A673 (cell line): ENCODE results near the gene GUK1. TPM values are rescaled to one million over a fixed set of nuclear protein-coding genes. Genes with fewer than 3 reads are reported as not detected.

Experiments
- BruUV-seq: library from RNA; stranded (reverse); fragments of 400-500 nt; replicated peaks from 2 replicates; lab custom pipeline; 2021; lab: Mats Ljungman, UMichigan
- CTCF ChIA-PET: fragments of 300-600 bp; sonication (Branson Sonifier 250); formaldehyde crosslinking; loops from one replicate; lab custom pipeline; 2022; ENCODE audit warnings: antibody characterized with exemption; lab: Charles Lee
- POLR2A ChIA-PET: fragments of 300-600 bp; sonication (Branson Sonifier 250); formaldehyde crosslinking; loops from one replicate; lab custom pipeline; 2022; ENCODE audit warnings: antibody characterized with exemption; ENCODE audit not compliant: low non-redundant PET; lab: Charles Lee
- DNase-seq: peaks from one replicate; pipeline ENCODE4 v3.0.0-alpha.2; 2015; ENCODE audit warnings: low spot score
- H3K27ac ChIP-seq: fragments of 200-600 bp; sonication (generic); 2 replicates; pipeline ENCODE4 v1.5.1; 2016; ENCODE audit warnings: mixed run types, low read depth, mild to moderate bottlenecking, mixed read lengths, antibody characterized with exemption, low read length; ENCODE audit not compliant: poor library complexity, severe bottlenecking
- H3K27me3 ChIP-seq: fragments of 200-600 bp; sonication (generic); replicated peaks from 2 replicates; pipeline ENCODE4 v1.6.1; 2017; ENCODE audit warnings: mixed run types, low read depth, mild to moderate bottlenecking, mixed read lengths, antibody characterized with exemption, low read length; ENCODE audit not compliant: insufficient read depth, poor library complexity
- H3K36me3 ChIP-seq: fragments of 200-600 bp; sonication (generic); 2 replicates; pipeline ENCODE4 v1.6.1; 2016; ENCODE audit warnings: mixed run types, mild to moderate bottlenecking, mixed read lengths, antibody characterized with exemption, low read length; ENCODE audit not compliant: insufficient read depth, poor library complexity, severe bottlenecking
- H3K4me1 ChIP-seq: fragments of 200-600 bp; sonication (generic); 2 replicates; pipeline ENCODE4 v1.6.1; 2017; ENCODE audit warnings: mixed run types, mild to moderate bottlenecking, mixed read lengths, antibody characterized with exemption, low read length; ENCODE audit not compliant: insufficient read depth, poor library complexity, severe bottlenecking
- H3K4me3 ChIP-seq: fragments of 200-600 bp; sonication (generic); 2 replicates; pipeline ENCODE4 v1.5.1; 2016; ENCODE audit warnings: low read depth, mixed run types, mild to moderate bottlenecking, mixed read lengths, low read length; ENCODE audit not compliant: poor library complexity, severe bottlenecking
- H3K9me3 ChIP-seq: fragments of 200-600 bp; sonication (generic); 2 replicates; pipeline ENCODE4 v1.6.1; 2016; ENCODE audit warnings: mixed run types, low read depth, mild to moderate bottlenecking, mixed read lengths, antibody characterized with exemption, low read length; ENCODE audit not compliant: poor library complexity, severe bottlenecking
- EZH2 ChIP-seq: fragments of 200-600 bp; sonication (generic); IDR thresholded peaks from 2 replicates; pipeline ENCODE4 v1.6.1; 2017; ENCODE audit warnings: borderline replicate concordance, low read depth, mild to moderate bottlenecking, mixed read lengths, antibody characterized with exemption, low read length; ENCODE audit not compliant: poor library complexity, severe bottlenecking
- intact Hi-C: fragments of 100-400 bp; cut with micrococcal nuclease; formaldehyde crosslinking; loops from one replicate; pipeline ENCODE4 v1.10.0; 2022; ENCODE audit not compliant: unreplicated experiment
- total RNA-seq: library from RNA; stranded (reverse); gene quantifications from 2 replicates; pipeline ENCODE4 v1.2.3, GENCODE V29; 2021
- TF ChIP-seq, protein P1 (sequence below): fragments of 300-800, 200-600 bp; sonication (generic); conservative IDR thresholded peaks from 2 replicates; pipeline ENCODE4 v1.5.1; 2017; ENCODE audit warnings: low read depth, mild to moderate bottlenecking, antibody characterized with exemption, low read length, moderate library complexity, mixed read lengths

Gene GUK1
- total RNA-seq, 1 experiment from 2014 or later: 130 TPM

- ChIA-PET CTCF (interaction anchor here (1.4 kb wide), 1 partner anchor 10 kb away, joined by 13 read pairs; the partner anchor contains the start of gene IBA57), POLR2A (no interaction called here)
- TF ChIP-seq, protein P1, sequence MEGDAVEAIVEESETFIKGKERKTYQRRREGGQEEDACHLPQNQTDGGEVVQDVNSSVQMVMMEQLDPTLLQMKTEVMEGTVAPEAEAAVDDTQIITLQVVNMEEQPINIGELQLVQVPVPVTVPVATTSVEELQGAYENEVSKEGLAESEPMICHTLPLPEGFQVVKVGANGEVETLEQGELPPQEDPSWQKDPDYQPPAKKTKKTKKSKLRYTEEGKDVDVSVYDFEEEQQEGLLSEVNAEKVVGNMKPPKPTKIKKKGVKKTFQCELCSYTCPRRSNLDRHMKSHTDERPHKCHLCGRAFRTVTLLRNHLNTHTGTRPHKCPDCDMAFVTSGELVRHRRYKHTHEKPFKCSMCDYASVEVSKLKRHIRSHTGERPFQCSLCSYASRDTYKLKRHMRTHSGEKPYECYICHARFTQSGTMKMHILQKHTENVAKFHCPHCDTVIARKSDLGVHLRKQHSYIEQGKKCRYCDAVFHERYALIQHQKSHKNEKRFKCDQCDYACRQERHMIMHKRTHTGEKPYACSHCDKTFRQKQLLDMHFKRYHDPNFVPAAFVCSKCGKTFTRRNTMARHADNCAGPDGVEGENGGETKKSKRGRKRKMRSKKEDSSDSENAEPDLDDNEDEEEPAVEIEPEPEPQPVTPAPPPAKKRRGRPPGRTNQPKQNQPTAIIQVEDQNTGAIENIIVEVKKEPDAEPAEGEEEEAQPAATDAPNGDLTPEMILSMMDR: no peak
- no peak for TF ChIP-seq EZH2
These were observed 35.4 kb downstream of the GUK1 start for GRCh38 chr1:228175316-228176023.

DNA sequence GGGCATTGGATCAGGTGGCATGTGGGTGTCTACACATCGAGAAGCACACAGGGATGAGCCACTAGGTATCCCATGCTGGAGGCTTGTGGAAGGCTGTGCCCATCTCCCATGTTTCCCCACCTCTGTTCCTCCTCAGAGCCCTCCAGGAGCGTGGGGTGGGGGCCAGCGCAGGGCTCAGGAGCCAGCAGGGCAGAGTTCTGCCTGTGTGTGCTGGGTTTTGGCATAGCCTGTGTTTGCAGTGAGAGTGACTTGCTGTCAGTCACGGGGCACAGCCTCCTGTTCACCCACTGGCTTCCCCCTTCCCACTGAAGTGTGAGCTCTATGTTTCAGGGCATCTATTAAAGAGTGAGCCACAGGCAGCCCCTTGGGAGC, 35.9 kb downstream of the GUK1 start:
- BruUV-seq: no TSS peak
- Histone ChIP-seq H3K9me3 (no peaks in the 10 kb centered on the region), H3K4me3 (no peak overlapping the region), H3K27ac (no peak overlapping the region), H3K36me3 (no peaks in the 10 kb centered on the region), H3K27me3 (no peaks in the 10 kb centered on the region), H3K4me1 (no peaks in the 10 kb centered on the region)
- no peak for DNase-seq
- TF ChIP-seq, protein P1: no peak
- no peak for TF ChIP-seq EZH2
- CTCF ChIA-PET: interaction anchor here (1.4 kb wide), 1 partner anchor 11 kb away, joined by 13 read pairs; the partner anchor contains the start of gene IBA57
- POLR2A ChIA-PET: no interaction called here
- intact Hi-C loops: no loop called here

More at GRCh38 chr1:228175316-228176023, 35.4 kb downstream of the GUK1 start:
- no peaks in the 10 kb centered on the region for H3K9me3 ChIP-seq
- H3K36me3 ChIP-seq: no peaks in the 10 kb centered on the region
- no TSS peak for BruUV-seq
- no peaks in the 10 kb centered on the region for H3K27me3 ChIP-seq
- H3K27ac ChIP-seq: peak overlapping the region; percentile 10
- DNase-seq: no peak
- intact Hi-C loops: no loop called here
- H3K4me3 ChIP-seq: no peak overlapping the region
- H3K4me1 ChIP-seq: no peaks in the 10 kb centered on the region

GRCh38 chr1:228176461-228177182, 36.5 kb downstream of the GUK1 start:
- ChIA-PET POLR2A (no interaction called here), CTCF (interaction anchor here (1.4 kb wide), 1 partner anchor 11 kb away, joined by 13 read pairs; the partner anchor contains the start of gene IBA57)
- no peak overlapping the region for H3K4me3 ChIP-seq
- no peaks in the 10 kb centered on the region for H3K4me1 ChIP-seq
- no peak overlapping the region for H3K27ac ChIP-seq
- TF ChIP-seq, protein P1: no peak
- TF ChIP-seq EZH2: no peak
- no peak for DNase-seq
- intact Hi-C loops: no loop called here
- H3K9me3 ChIP-seq: no peaks in the 10 kb centered on the region
- no peaks in the 10 kb centered on the region for H3K27me3 ChIP-seq
- BruUV-seq: no TSS peak
- no peaks in the 10 kb centered on the region for H3K36me3 ChIP-seq
